HUDEP-2 (cell line): Measurements from ENCODE around the gene SET.

Experiments used
- DNase-seq, 76 experiments: peaks; one replicate each; lab custom pipeline; 2025; ENCODE audit not compliant: unreplicated experiment in 76 of 76; lab: John Stamatoyannopoulos, UW

The SET gene

DNA sequence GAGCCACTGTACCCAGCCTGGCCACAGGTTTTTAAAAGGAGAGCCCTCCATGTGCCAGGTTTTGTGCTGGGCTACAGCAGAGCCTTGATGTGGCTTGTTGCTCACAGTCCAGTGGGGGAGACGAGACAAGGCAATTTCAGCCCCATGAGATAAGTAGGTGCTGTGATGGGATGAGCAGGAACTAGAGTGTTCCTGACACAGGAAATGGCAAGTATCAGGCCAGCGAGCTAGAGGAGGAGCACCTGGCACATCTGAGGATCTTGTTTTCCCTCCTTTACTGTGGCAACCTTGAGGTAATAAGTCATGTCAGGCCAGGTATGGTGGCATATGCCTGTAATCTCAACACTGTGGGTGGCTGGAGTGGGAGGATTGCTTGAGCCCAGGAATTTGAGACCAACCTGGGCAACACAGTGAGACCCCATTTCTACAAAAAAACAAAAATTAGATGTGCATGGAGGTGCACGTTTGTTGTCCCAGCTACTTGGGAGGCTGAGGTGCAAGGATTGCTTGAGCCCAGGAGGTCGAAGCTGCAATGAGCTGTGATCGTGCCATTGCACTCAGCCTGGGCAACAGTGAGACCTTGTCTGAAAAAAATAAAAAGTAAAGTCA is 38.7 kb downstream of the SET start:
- DNase-seq: no peak

DNA sequence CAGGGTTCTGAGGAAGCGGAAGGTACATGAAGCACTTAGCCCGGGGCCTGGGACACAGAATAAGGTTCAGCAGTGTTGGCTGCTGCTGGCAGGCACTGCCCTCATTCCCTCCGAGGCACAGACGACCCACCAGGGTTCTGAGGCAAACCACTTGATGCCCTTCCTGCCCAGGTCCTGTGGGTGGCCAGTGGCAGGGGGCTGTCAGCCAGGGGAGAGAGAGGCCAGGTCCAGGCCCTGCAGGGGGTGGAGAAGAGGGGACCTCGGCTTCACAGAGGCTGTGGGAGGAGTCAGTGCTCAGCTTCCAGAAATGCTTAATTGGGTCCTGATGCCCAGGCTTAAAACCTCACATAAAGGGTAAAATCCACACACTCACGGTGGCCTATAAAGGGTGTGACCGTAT is 39.3 kb downstream of the SET start:
- no peak for DNase-seq

GRCh38 chr9:128729302-128729701 is 40.3 kb downstream of the SET start:
- no peak for DNase-seq

DNA sequence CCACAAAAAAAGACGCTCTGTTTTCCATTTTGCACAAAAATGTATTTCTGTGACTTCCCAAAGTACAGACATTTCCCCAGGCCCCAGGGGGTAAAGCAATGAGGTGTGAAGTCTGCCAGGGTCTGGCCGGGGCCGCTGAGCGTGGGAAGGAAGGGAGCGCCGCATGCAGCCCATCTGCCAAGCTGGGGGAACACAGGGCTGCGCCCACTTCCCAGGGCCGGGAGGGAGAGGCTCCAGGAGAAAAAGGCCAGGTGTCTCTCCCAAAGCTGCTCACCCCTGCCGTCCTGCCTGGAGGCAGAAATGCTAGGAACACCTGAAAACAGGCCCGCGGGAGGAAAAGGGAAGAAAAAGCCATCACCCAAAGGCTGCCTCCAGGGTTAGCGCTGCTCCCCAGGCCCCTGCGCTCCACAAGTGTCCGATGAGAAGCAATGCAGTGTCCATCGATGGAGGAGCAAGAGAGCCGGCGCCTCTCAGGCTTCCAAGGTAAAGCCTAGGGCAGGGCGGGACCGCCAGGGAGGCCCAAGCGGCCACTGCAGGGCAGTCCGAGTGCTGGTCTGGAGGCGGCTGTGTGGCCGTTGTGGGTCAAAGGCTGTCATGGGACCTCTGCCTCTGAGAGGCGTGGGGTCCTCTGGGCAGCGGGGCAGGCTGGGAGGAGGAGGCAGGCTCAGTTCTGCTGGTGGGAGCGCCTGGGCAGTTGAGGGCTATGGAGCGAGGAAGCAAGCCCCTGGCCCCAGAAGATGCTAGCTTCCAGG is 40.9 kb downstream of the SET start:
- no peak for DNase-seq

DNA sequence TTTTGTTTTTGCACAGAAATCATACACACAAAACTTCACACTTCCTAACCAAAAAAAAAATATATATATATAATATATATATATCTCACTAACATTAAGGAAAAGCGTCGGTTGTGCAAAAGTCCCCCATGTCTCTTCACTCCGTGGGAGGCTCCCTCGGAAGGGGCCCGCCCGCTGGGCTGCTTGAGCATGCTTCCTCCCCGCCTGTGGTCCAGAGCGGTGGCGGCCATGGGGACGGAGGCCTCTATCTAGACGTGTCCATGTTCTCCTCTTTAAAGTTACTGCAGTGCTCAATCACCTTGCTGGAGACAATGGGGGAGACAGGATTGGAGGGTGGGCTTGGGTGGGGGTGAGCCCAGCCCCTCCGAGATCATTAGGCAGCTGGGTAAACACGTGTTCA is 42.1 kb downstream of the SET start:
- DNase-seq: no peak

GRCh38 chr9:128731691-128732090 is 42.7 kb downstream of the SET start:
- no peak for DNase-seq

DNA sequence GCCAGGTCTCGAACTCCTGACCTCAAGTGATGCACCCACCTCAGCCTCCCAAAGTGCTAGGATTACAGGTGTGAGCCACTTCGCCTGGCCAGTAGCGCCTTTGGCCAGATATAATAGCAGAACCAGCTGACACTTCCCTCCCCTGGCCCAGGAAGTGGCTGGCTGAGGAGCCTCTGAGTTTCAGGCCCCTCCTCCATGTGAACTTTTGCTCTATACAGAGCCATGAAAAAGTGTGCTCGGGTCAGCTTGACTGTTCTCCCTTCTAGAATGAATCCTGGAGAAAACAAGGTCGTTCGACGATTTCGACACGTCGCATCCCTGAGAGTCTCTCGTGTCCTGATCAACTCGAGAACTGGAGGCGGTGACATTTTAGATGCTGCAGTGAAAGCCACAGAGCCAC is 43.6 kb downstream of the SET start:
- DNase-seq: no peak

DNA sequence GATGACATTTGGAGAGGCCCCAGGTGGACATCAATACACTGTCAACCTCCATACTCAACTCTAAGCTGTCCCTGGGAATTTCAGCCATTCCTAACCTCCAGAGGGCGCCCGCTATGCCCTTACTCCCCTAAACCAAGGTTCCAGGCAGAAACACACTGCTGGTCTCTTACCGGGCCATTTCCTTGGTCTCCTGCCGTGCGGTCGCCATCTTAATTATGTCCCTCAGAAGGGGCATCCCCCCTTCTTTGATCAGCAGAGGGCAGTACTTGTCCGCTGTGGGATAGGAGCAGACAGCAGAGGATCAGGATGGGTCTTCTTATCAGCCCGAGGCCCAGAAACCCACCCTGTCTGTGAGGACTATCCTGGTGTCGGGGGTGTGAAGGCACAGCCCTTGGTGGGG is 44.2 kb downstream of the SET start:
- DNase-seq: peak in 69 of 76 experiments; percentile 4 to 79 (median 59)

- peak in 1 of 76 experiments; percentile 12 for DNase-seq
These were observed 46.4 kb downstream of the SET start for GRCh38 chr9:128735373-128735772.

- no peak for DNase-seq
These were observed 53.4 kb downstream of the SET start for GRCh38 chr9:128742401-128742800.

GRCh38 chr9:128743421-128743820 is 54.4 kb downstream of the SET start:
- DNase-seq: no peak
